Measurements from ENCODE around the gene RPS14. TPM values are rescaled to one million over a fixed set of nuclear protein-coding genes. Genes with fewer than 3 reads are reported as not detected.

The RPS14 gene
- total and polyA plus RNA-seq, 2 of the 4 experiments (the other 2 are of a cell fraction): 6,296 to 7,310 TPM

DNA sequence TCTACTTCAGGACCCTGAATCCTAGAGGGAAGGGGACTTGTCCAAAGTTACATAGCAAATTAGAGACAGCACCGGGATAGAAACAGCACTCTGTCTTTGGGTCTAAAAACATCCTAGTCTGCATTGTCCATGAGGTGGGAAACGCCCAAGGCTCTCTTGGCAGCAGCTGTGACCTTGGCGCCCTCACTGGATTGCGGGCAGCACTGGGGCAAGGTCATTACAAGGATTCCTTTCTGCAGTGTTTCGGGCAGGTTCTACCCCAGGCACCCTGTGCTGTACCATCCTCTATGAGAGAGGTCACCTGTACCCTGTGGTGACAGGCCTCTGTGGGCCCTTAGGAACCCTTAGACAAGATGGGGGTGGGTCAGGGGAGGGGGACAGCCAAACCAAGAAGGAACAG is 45.4 kb downstream of the RPS14 start:
- Histone ChIP-seq H2BK15ac (ENCODE audit: low read depth, low read length) (no peak overlapping the region), H4K8ac (ENCODE audit: low read depth in 2 of 2, low read length in 2 of 2) (no peak overlapping the region), H4K91ac (ENCODE audit: insufficient read depth, low read depth, low read length) (no peak overlapping the region), H3K27ac (ENCODE audit: insufficient read depth, low read length) (no peak overlapping the region), H3K4me1 (ENCODE audit: control insufficient read depth, insufficient read depth, low read length) (peaks cover 6% of the 10 kb centered on the region), H2BK5ac (ENCODE audit: low read depth, low read length, poor library complexity, severe bottlenecking) (no peak overlapping the region), H3K9ac (ENCODE audit: low read depth, low read length) (no peak overlapping the region), H3K4me3 (ENCODE audit: insufficient read depth, low read depth, low read length) (no peak overlapping the region), H2BK120ac (ENCODE audit: low read depth, low read length) (no peak overlapping the region), H3K9me3 (ENCODE audit: control insufficient read depth, insufficient read depth, low read length) (no peaks in the 10 kb centered on the region), H3K56ac (ENCODE audit: extremely low read depth, insufficient read depth, low read length) (no peak overlapping the region), H3K14ac (replicated peaks; ENCODE audit: low read depth, low read length) (no peak overlapping the region), H3K4ac (ENCODE audit: low read depth, low read length) (no peak overlapping the region), H2AK9ac (replicated peaks; ENCODE audit: low read depth, low read length, poor library complexity) (no peak overlapping the region), H2AK5ac (ENCODE audit: low read depth, low read length) (no peak overlapping the region), H4K5ac (ENCODE audit: low read depth, low read length) (no peak overlapping the region), H2AFZ (replicated peaks; ENCODE audit: low read length, poor library complexity) (no peak overlapping the region), H2BK20ac (ENCODE audit: low read depth, low read length) (no peak overlapping the region), H3K27me3 (ENCODE audit: control insufficient read depth, insufficient read depth, low read length) (no peaks in the 10 kb centered on the region), H4K20me1 (ENCODE audit: insufficient read depth, low read length) (peaks cover 3% of the 10 kb centered on the region; the same call in 1 of the 2 replicates), H3K18ac (ENCODE audit: low read depth, low read length) (no peak overlapping the region), H3K4me2 (ENCODE audit: low read depth, low read length) (no peak overlapping the region), H3K9me1 (ENCODE audit: insufficient read depth, low read length) (peaks cover 27% of the 10 kb centered on the region), H3K36me3 (ENCODE audit: control insufficient read depth, insufficient read depth, low read length) (peaks cover 15% of the 10 kb centered on the region), H3K23ac (ENCODE audit: low read depth, low read length) (no peak overlapping the region), H3K79me1 (ENCODE audit: low read depth in 1 of 2, low read length in 2 of 2) (peaks cover 0 to 9% of the 10 kb centered on the region in 2 experiments; a peak in 1 of 4 replicates)
- intact Hi-C loops (cut with micrococcal nuclease) (no loop called here), dilution Hi-C loops (cut with HindIII; ENCODE audit: low sequenced_read_pairs, unreplicated experiment) (no loop called here), in situ Hi-C loops (cut with MboI; ENCODE audit: low sequenced_read_pairs) (no loop called here)
- ChIA-PET POLR2A (ENCODE audit: unreplicated experiment) (no interaction called here), CTCF (no interaction called here)
- TF ChIP-seq CHD1 (IDR thresholded peaks at IDR 0.05; ENCODE audit: low read depth, low read length): no peak
- TF ChIP-seq RFX5 (IDR thresholded peaks at IDR 0.05; ENCODE audit: low read depth, low read length): no peak
- TF ChIP-seq BHLHE40 (IDR thresholded peaks at IDR 0.05; ENCODE audit: low read depth, low read length): no peak
- TF ChIP-seq, protein P1, sequence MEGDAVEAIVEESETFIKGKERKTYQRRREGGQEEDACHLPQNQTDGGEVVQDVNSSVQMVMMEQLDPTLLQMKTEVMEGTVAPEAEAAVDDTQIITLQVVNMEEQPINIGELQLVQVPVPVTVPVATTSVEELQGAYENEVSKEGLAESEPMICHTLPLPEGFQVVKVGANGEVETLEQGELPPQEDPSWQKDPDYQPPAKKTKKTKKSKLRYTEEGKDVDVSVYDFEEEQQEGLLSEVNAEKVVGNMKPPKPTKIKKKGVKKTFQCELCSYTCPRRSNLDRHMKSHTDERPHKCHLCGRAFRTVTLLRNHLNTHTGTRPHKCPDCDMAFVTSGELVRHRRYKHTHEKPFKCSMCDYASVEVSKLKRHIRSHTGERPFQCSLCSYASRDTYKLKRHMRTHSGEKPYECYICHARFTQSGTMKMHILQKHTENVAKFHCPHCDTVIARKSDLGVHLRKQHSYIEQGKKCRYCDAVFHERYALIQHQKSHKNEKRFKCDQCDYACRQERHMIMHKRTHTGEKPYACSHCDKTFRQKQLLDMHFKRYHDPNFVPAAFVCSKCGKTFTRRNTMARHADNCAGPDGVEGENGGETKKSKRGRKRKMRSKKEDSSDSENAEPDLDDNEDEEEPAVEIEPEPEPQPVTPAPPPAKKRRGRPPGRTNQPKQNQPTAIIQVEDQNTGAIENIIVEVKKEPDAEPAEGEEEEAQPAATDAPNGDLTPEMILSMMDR (conservative IDR thresholded peaks at IDR 0.05; ENCODE audit: low read depth, low read length): no peak
- no peak for TF ChIP-seq POLR2A (IDR thresholded peaks at IDR 0.05; ENCODE audit: low read depth, low read length)
- TF ChIP-seq, protein P2, sequence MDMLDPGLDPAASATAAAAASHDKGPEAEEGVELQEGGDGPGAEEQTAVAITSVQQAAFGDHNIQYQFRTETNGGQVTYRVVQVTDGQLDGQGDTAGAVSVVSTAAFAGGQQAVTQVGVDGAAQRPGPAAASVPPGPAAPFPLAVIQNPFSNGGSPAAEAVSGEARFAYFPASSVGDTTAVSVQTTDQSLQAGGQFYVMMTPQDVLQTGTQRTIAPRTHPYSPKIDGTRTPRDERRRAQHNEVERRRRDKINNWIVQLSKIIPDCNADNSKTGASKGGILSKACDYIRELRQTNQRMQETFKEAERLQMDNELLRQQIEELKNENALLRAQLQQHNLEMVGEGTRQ (IDR thresholded peaks at IDR 0.05; ENCODE audit: low read depth, low read length): no peak
- TF ChIP-seq RAD21 (IDR thresholded peaks at IDR 0.05; ENCODE audit: low read length): no peak
- no peak for TF ChIP-seq NFE2L2 (IDR thresholded peaks at IDR 0.05; ENCODE audit: low read depth, low read length)
- TF ChIP-seq SMC3 (IDR thresholded peaks at IDR 0.05; ENCODE audit: low read depth, low read length): no peak
- TF ChIP-seq FOS (IDR thresholded peaks at IDR 0.05; ENCODE audit: low read depth, low read length): no peak
- no peak for TF ChIP-seq MXI1 (IDR thresholded peaks at IDR 0.05; ENCODE audit: borderline replicate concordance, low read depth, low read length)
- TF ChIP-seq, protein P3, sequence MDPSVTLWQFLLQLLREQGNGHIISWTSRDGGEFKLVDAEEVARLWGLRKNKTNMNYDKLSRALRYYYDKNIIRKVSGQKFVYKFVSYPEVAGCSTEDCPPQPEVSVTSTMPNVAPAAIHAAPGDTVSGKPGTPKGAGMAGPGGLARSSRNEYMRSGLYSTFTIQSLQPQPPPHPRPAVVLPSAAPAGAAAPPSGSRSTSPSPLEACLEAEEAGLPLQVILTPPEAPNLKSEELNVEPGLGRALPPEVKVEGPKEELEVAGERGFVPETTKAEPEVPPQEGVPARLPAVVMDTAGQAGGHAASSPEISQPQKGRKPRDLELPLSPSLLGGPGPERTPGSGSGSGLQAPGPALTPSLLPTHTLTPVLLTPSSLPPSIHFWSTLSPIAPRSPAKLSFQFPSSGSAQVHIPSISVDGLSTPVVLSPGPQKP (IDR thresholded peaks at IDR 0.05; ENCODE audit: borderline replicate concordance, low read depth, low read length): no peak
- no peak for TF ChIP-seq RCOR1 (IDR thresholded peaks at IDR 0.05; ENCODE audit: insufficient replicate concordance, low read length)
- TF ChIP-seq MAFK (IDR thresholded peaks at IDR 0.05; ENCODE audit: low read depth, low read length): no peak
- TF ChIP-seq CEBPB (IDR thresholded peaks at IDR 0.05; ENCODE audit: low read depth, low read length): no peak
- TF ChIP-seq MAZ (IDR thresholded peaks at IDR 0.05; ENCODE audit: borderline replicate concordance, low read depth, low read length): no peak
- ATAC-seq (ENCODE audit: low read depth) (no peak), DNase-seq (no peak)
- 95% methylated on average over 5 of the region's 5 CpGs; no CpG with 5 or more reads in 1 of the 2 experiments for WGBS, 2 experiments (ENCODE audit: extremely low coverage in 2 of 2, insufficient read length in 1 of 2)
- no TSS peak for BruUV-seq (replicated peaks)
